C4-2B (cell line): ENCODE measurements around the gene ATP12A.

ENCODE experiments used
- CTCF ChIP-seq: fragments of 450-650 bp; conservative IDR thresholded peaks from 2 replicates; pipeline ENCODE4 v1.5.1; 2017; ENCODE audit warnings: mild to moderate bottlenecking
- ZFX ChIP-seq: fragments of 450-650 bp; IDR thresholded peaks from 2 replicates; pipeline ENCODE4 v1.6.1; 2017

- TF ChIP-seq CTCF = no peak
- TF ChIP-seq ZFX = no peak
Measured at GRCh38 chr13:24630851-24631620, 49.2 kb upstream of the ATP12A start.
